Effector CD8-positive, alpha-beta T cell (primary cell): ENCODE measurements around the gene PPP1R7.

Source experiments
- DNase-seq: peaks from one replicate; lab custom pipeline; 2025; lab: John Stamatoyannopoulos, UW

Gene PPP1R7

GRCh38 chr2:241161646-241162281 is 11.5 kb downstream of the PPP1R7 start:
- no peak for DNase-seq

- DNase-seq, result no peak
Measured at GRCh38 chr2:241163601-241164118, 13.4 kb downstream of the PPP1R7 start.

DNA sequence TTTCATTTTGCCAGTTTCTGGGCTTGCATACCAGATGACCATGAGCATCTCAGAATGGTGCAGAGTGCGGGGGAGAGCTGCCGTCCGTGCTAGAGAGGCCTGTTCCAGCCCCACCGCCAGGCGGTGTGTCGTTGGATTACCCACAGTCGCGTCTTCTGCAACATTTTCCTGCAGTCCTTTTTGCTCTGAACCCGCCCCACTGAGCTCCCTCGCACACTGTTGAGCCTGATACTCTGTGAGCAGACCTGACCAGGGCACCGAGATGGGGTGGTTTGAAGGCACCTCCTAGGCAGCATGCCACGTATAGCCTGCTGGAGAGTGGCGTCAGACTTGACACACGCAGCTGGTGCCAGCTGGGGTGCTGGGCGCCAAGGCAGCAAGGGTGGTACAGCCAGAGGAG is 18.1 kb downstream of the PPP1R7 start:
- no peak for DNase-seq

DNA sequence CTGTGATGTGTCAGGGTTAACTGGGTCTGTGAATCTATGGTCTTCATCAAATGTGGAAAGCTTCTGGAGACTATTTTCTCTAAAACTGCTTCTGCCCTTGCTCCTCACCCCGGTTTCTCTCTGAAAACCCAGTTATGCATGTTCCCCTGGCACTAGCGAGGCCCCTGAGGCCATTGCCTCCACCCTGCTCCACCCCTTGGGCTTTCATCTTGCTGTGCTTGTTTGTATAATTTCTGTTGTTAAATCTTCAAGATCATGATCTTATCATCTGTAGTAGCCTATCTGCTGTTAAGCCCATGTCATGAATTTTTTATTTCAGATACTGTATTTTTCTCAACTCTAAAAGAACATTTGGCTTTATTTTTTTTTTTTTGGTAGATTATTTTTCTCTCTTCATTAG is 23.3 kb downstream of the PPP1R7 start:
- no peak for DNase-seq

DNA sequence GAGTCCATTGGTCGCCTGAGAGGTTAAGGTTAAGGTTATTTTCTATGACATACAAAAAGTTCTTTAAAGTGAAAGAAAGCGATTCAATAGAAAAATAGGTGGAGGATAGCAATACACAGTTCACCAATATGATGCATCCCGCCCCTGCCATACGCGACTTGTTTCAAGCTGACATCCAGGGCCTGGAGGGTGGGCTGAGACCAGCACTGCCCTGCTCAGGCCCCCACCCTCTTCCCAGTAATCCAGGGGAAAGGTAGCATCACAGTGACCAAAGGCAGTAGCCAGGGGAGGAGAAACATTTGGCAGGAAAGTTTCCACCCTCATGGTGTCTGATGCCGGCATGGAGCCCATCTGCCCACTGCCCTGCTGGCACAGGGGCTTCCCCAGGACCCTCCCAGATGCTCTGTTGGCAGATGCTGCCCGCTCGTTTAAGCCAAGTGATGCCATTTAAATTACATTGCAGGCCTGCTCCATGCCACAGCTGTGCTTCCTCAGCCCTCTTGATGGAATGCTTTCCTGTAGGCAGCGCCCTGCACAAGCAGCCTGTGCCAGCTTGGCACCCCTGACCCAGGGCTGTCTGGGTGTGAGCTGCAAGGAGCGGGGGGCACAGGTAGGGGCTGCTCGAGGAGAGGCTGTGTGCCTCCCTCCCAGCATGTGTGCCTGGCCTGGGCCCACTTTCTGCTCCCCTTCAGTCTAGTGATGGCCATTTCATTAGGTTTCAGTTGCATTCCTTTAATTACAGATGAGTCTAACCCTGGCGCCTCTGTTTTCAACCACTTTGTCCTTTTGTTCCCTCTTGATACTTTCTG is 27.5 kb downstream of the PPP1R7 start:
- no peak for DNase-seq

- no peak for DNase-seq
Measured at GRCh38 chr2:241178961-241179360, 28.7 kb downstream of the PPP1R7 start.

DNA sequence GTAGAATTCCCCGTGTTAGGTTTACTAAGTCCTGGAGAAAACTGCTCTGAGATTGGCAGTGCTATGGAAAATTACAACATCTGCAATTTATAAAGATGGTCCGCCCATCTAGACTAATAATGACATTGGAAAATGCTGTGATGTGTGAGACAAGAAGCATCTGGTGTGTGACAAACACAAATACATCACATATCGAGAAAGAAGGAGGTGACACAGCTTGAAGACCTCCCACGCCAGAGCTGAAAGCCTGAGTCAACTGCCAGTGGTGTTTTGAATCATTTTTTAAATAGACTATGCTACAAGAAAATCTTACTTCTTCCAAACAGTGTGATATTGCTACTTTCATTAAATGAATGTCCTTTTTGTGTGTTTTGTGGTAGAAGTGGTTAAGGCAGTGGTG is 29.6 kb downstream of the PPP1R7 start:
- DNase-seq, result no peak

- no peak for DNase-seq
Measured at GRCh38 chr2:241180495-241180894, 30.2 kb downstream of the PPP1R7 start.

DNA sequence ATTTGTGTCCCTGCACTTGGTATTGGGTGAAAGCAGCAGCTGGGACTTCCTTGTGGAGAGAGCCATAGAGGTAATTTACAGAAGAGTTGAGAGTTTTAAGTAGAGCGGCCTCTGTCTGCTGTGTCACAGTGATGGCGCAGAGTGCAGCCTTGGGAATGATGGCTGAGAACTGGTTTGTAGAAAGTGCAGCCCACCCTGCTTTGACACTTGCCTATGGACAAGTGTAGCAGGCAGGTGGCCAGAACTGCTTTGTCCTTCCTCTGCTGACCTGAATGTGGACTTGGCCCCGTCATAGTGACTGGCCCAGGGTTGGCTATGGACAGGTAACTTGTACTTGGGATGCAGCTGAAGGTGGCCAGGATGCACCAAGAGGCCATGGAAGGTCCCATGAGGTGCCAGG is 31.9 kb downstream of the PPP1R7 start:
- DNase-seq, result no peak

- no peak for DNase-seq
Measured at GRCh38 chr2:241182531-241183133, 32.4 kb downstream of the PPP1R7 start.

- DNase-seq, result no peak
Measured at GRCh38 chr2:241183221-241183620, 33.0 kb downstream of the PPP1R7 start.

DNA sequence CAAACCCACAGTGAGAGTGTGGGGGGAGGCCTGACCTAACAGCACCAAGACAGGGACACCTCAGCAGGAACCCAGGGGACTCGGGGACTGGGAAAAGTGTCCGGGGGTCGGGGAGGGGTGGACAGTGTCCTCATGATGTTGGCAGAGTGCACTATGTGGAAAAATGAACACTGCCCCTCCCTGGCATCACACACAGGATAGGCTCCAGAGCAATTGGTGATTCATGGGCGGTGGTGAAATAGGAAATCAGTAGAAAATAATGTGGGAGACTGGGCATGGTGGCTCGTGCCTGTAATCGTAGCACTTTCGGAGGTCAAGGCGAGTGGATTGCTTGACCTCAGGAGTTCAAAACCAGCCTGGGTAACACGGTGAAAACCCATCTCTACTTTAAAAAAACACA is 34.6 kb downstream of the PPP1R7 start:
- no peak for DNase-seq

DNA sequence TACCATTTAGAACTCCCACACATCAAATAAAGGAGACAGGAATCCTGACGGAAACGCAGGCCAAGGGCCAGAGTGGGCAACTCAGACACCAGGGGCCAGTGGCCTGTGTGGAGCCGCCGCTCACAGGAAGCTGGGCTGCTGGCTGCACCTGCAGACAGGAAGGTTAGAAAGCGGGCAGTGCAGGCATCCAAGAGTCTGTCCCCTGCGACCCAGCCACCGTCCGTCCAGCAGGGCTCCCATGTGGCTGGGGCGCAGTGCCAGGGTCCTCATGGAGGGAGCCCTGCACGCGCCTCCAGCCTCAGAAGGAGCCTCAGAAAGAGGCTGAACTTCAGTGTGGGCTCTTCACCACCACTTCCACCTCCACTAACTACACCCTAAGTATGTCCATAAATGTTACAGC is 35.7 kb downstream of the PPP1R7 start:
- no peak for DNase-seq

DNA sequence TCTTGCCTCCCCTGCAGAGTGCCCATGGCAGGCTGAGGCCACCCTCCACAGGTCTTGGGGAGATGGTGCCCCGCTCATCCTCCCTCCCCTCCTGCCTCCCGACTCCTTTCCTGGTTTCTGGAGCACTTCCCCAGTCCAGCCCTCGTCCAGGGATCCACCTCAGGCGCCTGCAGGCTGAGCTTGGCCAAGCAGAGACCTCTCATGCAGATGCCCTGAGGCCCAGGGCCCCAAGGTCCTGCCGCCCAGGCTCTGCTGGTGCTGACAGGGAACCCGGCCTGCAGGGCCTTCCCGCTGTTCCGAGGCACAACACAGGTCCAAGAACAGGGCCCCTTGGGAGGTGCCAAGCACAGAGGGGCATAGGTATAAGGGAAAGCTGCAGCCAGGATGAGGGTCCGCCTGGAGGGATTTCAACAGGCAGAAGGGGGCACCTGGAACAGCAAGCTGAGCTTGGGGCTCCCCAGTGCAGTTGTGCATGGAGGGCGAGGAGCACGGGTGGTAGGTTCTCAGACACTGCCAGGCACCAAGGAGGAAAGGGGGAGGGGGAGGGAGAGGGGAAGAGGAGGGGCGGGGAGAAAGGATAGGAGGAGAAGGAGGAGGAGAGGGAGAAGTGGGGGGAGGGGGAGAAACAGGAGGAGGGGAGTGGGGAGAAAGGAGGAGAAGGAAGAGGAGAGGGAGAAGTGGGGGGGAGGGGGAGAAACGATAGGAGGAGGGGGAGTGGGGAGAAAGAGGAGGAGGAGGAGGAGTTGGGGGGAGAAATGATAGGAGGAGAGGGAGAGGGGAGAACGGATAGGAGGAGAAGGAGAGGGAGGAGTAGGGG is 37.0 kb downstream of the PPP1R7 start:
- DNase-seq, result no peak

- DNase-seq, result no peak
Measured at GRCh38 chr2:241187918-241188234, 37.6 kb downstream of the PPP1R7 start.

GRCh38 chr2:241188361-241189092 is 38.3 kb downstream of the PPP1R7 start, which contains the start of gene ANO7:
TSS of gene ANO7 (plus strand) at chr2:241188677. CDS start at chr2:241190064, 1,387 bp downstream.
- DNase-seq, result no peak

- DNase-seq, result no peak
Measured at GRCh38 chr2:241189093-241189855, 39.0 kb downstream of the PPP1R7 start.

DNA sequence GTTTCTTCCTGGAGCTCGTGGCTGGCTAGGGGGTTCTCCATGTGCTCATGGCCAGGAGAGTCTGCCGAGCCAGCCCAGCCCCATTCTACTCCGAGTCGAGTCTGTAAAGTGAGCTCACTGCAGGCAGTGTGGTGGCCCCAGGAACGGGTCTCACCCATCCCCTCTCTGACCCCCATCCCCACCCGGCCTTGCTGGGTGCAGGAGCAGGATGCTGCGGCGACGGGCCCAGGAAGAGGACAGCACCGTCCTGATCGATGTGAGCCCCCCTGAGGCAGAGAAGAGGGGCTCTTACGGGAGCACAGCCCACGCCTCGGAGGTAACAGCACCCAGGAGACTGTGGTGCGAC is 39.6 kb downstream of the PPP1R7 start:
- no peak for DNase-seq

GRCh38 chr2:241190291-241190981 is 40.2 kb downstream of the PPP1R7 start:
- DNase-seq, result no peak

GRCh38 chr2:241191081-241191480 is 40.8 kb downstream of the PPP1R7 start:
- no peak for DNase-seq
